Activated T-helper 1 cell treated with anti-CD3 and anti-CD28 coated beads, Interleukin-12 subunit alpha, Interleukin-12 subunit beta, Interleukin-2, Interleukin-4 antibody, amounts not matched to agents 30 ng/mL and 10 ng/mL and 1 ng/mL, durations not matched to agents 14 hours and 24 hours and 36 hours (primary cell): ENCODE data around the gene GRWD1. TPM values are rescaled to one million over a fixed set of nuclear protein-coding genes. Genes with fewer than 3 reads are reported as not detected.
A peak's percentile ranks its signal among the peaks of the same experiment; 100 is the strongest.

ENCODE experiments used
- DNase-seq: peaks from one replicate; pipeline ENCODE4 v3.0.0; 2021; ENCODE audit warnings: low spot score
- H3K27ac Mint-ChIP-seq: one replicate; pipeline ENCODE4 v1.8.0; 2021; ENCODE audit warnings: mild to moderate bottlenecking, mixed read lengths
- H3K27me3 Mint-ChIP-seq: one replicate; pipeline ENCODE4 v1.8.0; 2022; ENCODE audit warnings: mild to moderate bottlenecking, moderate library complexity, mixed read lengths; ENCODE audit not compliant: insufficient read depth
- H3K36me3 Mint-ChIP-seq: one replicate; pipeline ENCODE4 v1.8.0; 2021; ENCODE audit warnings: low read depth, mixed read lengths
- H3K4me1 Mint-ChIP-seq: one replicate; pipeline ENCODE4 v1.8.0; 2021; ENCODE audit warnings: low read depth, mixed read lengths
- H3K4me3 Mint-ChIP-seq: one replicate; pipeline ENCODE4 v1.8.0; 2021; ENCODE audit warnings: mild to moderate bottlenecking, moderate library complexity, mixed read lengths
- H3K9me3 Mint-ChIP-seq: one replicate; pipeline ENCODE4 v1.8.0; 2021; ENCODE audit warnings: mixed read lengths
- intact Hi-C: fragments of 100-400 bp; cut with micrococcal nuclease; formaldehyde crosslinking; loops from one replicate; pipeline ENCODE4 v1.15.1; 2024
- total RNA-seq: library from RNA; stranded (reverse); gene quantifications from 2 replicates; pipeline ENCODE4 v1.2.3, GENCODE V29; 2022

GRWD1 gene
- total RNA-seq, 1 donor from 2014 or later = 100 TPM

- H3K27ac Mint-ChIP-seq = no peak overlapping the region
These were observed 45.4 kb downstream of the GRWD1 start for GRCh38 chr19:48490981-48491792.

GRCh38 chr19:48491793-48492123 lies 46.0 kb downstream of the GRWD1 start:
- peaks cover 27% of the 10 kb centered on the region for H3K4me1 Mint-ChIP-seq
- no peak for DNase-seq
- peak overlapping the region; percentile 39 for H3K4me3 Mint-ChIP-seq
- no peaks in the 10 kb centered on the region for H3K36me3 Mint-ChIP-seq
- no peak overlapping the region for H3K27ac Mint-ChIP-seq
- H3K9me3 Mint-ChIP-seq = no peaks in the 10 kb centered on the region
- peaks cover 21% of the 10 kb centered on the region for H3K27me3 Mint-ChIP-seq
- intact Hi-C loops = loop anchor here (1.0 to 5.0 kb wide), 4 partner anchors 129 to 321 kb away; partner anchors contain the start of genes LIG1, SYNGR4, TMEM143 and ZSWIM9

More at GRCh38 chr19:48490981-48491792, 45.4 kb downstream of the GRWD1 start:
- Mint-ChIP-seq H3K9me3 (no peaks in the 10 kb centered on the region), H3K27me3 (peaks cover 21% of the 10 kb centered on the region), H3K36me3 (no peaks in the 10 kb centered on the region), H3K4me3 (peak overlapping the region; percentile 39), H3K4me1 (peaks cover 27% of the 10 kb centered on the region)
- no peak for DNase-seq
- intact Hi-C loops = loop anchor here (1.0 to 5.0 kb wide), 4 partner anchors 117 to 321 kb away; partner anchors contain the start of genes LIG1, SYNGR4, TMEM143 and ZSWIM9

GRCh38 chr19:48492925-48493717 lies 47.3 kb downstream of the GRWD1 start:
- Mint-ChIP-seq H3K36me3 (no peaks in the 10 kb centered on the region), H3K4me1 (peaks cover 27% of the 10 kb centered on the region), H3K27me3 (peaks cover 21% of the 10 kb centered on the region), H3K9me3 (no peaks in the 10 kb centered on the region), H3K27ac (peak overlapping the region; percentile 29), H3K4me3 (peak overlapping the region; percentile 68)
- intact Hi-C loops = loop anchor here (1.0 to 5.0 kb wide), 10 partner anchors 9 to 245 kb away; partner anchors contain the start of genes CYTH2, SYNGR4 and TMEM143
- peak; percentile 82 for DNase-seq

- no peak for DNase-seq
- peak overlapping the region; percentile 79 for H3K4me3 Mint-ChIP-seq
- H3K27ac Mint-ChIP-seq = peak overlapping the region; percentile 12
- peaks cover 21% of the 10 kb centered on the region for H3K27me3 Mint-ChIP-seq
- intact Hi-C loops = loop anchor here (1.0 to 5.0 kb wide), 10 partner anchors 8 to 244 kb away; partner anchors contain the start of genes CYTH2, SYNGR4 and TMEM143
- no peaks in the 10 kb centered on the region for H3K9me3 Mint-ChIP-seq
- no peaks in the 10 kb centered on the region for H3K36me3 Mint-ChIP-seq
- peaks cover 27% of the 10 kb centered on the region for H3K4me1 Mint-ChIP-seq
These were observed 48.1 kb downstream of the GRWD1 start for GRCh38 chr19:48493718-48494401.

- H3K4me1 Mint-ChIP-seq = peaks cover 27% of the 10 kb centered on the region
- peak overlapping the region; percentile 51 for H3K4me3 Mint-ChIP-seq
- no peaks in the 10 kb centered on the region for H3K9me3 Mint-ChIP-seq
- no peaks in the 10 kb centered on the region for H3K36me3 Mint-ChIP-seq
- peaks cover 23% of the 10 kb centered on the region for H3K27me3 Mint-ChIP-seq
- no peak for DNase-seq
- no peak overlapping the region for H3K27ac Mint-ChIP-seq
- intact Hi-C loops = no loop called here
These were observed 49.6 kb downstream of the GRWD1 start for GRCh38 chr19:48495396-48495795.

GRCh38 chr19:48496959-48497727 lies 51.4 kb downstream of the GRWD1 start:
- no peak for DNase-seq
- no peaks in the 10 kb centered on the region for H3K36me3 Mint-ChIP-seq
- peaks cover 17% of the 10 kb centered on the region for H3K27me3 Mint-ChIP-seq
- intact Hi-C loops = no loop called here
- no peak overlapping the region for H3K4me3 Mint-ChIP-seq
- no peak overlapping the region for H3K27ac Mint-ChIP-seq
- no peaks in the 10 kb centered on the region for H3K9me3 Mint-ChIP-seq
- peaks cover 20% of the 10 kb centered on the region for H3K4me1 Mint-ChIP-seq

- peaks cover 11% of the 10 kb centered on the region for H3K27me3 Mint-ChIP-seq
- H3K9me3 Mint-ChIP-seq = no peaks in the 10 kb centered on the region
- H3K4me1 Mint-ChIP-seq = peaks cover 12% of the 10 kb centered on the region
- no peak for DNase-seq
- H3K4me3 Mint-ChIP-seq = no peak overlapping the region
- intact Hi-C loops = no loop called here
- H3K27ac Mint-ChIP-seq = no peak overlapping the region
- no peaks in the 10 kb centered on the region for H3K36me3 Mint-ChIP-seq
These were observed 52.2 kb downstream of the GRWD1 start for GRCh38 chr19:48497728-48498594.

- H3K4me3 Mint-ChIP-seq = no peak overlapping the region
- H3K36me3 Mint-ChIP-seq = no peaks in the 10 kb centered on the region
- intact Hi-C loops = no loop called here
These were observed 53.0 kb downstream of the GRWD1 start for GRCh38 chr19:48498595-48499311.

GRCh38 chr19:48499316-48500090 lies 53.7 kb downstream of the GRWD1 start:
- no peaks in the 10 kb centered on the region for H3K9me3 Mint-ChIP-seq
- H3K27ac Mint-ChIP-seq = no peak overlapping the region
- H3K4me3 Mint-ChIP-seq = no peak overlapping the region
- H3K4me1 Mint-ChIP-seq = peaks cover 9% of the 10 kb centered on the region
- no peaks in the 10 kb centered on the region for H3K36me3 Mint-ChIP-seq
- H3K27me3 Mint-ChIP-seq = peaks cover 8% of the 10 kb centered on the region
- intact Hi-C loops = no loop called here
- no peak for DNase-seq

More at GRCh38 chr19:48498595-48499311, 53.0 kb downstream of the GRWD1 start:
- no peak for DNase-seq
- peaks cover 11% of the 10 kb centered on the region for H3K27me3 Mint-ChIP-seq
- no peaks in the 10 kb centered on the region for H3K9me3 Mint-ChIP-seq
- H3K4me1 Mint-ChIP-seq = peaks cover 12% of the 10 kb centered on the region
- no peak overlapping the region for H3K27ac Mint-ChIP-seq

- Mint-ChIP-seq H3K9me3 (no peaks in the 10 kb centered on the region), H3K36me3 (no peaks in the 10 kb centered on the region), H3K27me3 (peaks cover 5% of the 10 kb centered on the region), H3K4me3 (peak overlapping the region; percentile 54), H3K27ac (peak overlapping the region; percentile 62), H3K4me1 (peaks cover 6% of the 10 kb centered on the region)
- DNase-seq = no peak
- intact Hi-C loops = no loop called here
These were observed 55.2 kb downstream of the GRWD1 start for GRCh38 chr19:48500830-48501493.
